ENCODE data around the gene ZNF771.

DNA sequence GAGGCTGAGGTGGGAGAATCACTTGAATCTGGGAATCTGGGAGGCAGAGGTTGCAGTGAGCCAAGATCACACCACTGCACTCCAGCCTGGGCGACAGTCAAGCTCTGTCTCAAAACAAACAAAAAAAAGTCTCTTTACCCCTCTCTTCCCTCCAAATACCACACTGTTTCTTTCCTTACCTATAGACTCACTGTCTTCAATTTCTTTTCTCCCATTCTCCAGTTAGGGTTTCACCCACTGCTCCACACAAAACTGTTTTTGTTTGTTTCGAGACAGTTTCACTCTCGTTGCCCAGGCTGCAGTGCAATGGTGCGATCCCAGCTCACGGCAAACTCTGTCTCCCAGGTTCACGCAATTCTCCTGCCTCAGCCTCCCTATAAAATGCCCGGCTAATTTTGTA lies 46.2 kb upstream of the ZNF771 start:
- TF ChIP-seq GATA2 (CRISPR knock-in tag; IDR thresholded peaks at IDR 0.05) (no peak), SIN3A (IDR thresholded peaks at IDR 0.05; ENCODE audit: borderline replicate concordance, low read depth, low read length) (no peak), EZH2phosphoT487 (IDR thresholded peaks at IDR 0.05; ENCODE audit: borderline replicate concordance, low read depth) (no peak), RFX5 (IDR thresholded peaks at IDR 0.05; ENCODE audit: low read length) (no peak), EP300 (IDR thresholded peaks at IDR 0.05; ENCODE audit: borderline replicate concordance in 1 of 2, low read depth in 1 of 2, low read length in 1 of 2) (no peak), NRF1 (IDR thresholded peaks at IDR 0.05; ENCODE audit: low read depth, low read length) (no peak), POLR2AphosphoS5 (IDR thresholded peaks at IDR 0.05; ENCODE audit: low read depth, low read length) (no peak)
- TF ChIP-seq, protein P1, sequence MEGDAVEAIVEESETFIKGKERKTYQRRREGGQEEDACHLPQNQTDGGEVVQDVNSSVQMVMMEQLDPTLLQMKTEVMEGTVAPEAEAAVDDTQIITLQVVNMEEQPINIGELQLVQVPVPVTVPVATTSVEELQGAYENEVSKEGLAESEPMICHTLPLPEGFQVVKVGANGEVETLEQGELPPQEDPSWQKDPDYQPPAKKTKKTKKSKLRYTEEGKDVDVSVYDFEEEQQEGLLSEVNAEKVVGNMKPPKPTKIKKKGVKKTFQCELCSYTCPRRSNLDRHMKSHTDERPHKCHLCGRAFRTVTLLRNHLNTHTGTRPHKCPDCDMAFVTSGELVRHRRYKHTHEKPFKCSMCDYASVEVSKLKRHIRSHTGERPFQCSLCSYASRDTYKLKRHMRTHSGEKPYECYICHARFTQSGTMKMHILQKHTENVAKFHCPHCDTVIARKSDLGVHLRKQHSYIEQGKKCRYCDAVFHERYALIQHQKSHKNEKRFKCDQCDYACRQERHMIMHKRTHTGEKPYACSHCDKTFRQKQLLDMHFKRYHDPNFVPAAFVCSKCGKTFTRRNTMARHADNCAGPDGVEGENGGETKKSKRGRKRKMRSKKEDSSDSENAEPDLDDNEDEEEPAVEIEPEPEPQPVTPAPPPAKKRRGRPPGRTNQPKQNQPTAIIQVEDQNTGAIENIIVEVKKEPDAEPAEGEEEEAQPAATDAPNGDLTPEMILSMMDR (IDR thresholded peaks at IDR 0.05): no peak
